KMS-11 (cell line): ENCODE data around the gene HHLA2.

Experiments
- H2AFZ ChIP-seq: fragments of 200-600 bp; sonication (generic); 2 replicates; pipeline ENCODE4 v1.6.1; 2016; ENCODE audit warnings: antibody characterized with exemption, mixed run types, low read depth
- H3K27ac ChIP-seq: fragments of 200-600 bp; sonication (generic); 2 replicates; pipeline ENCODE4 v1.6.1; 2016; ENCODE audit warnings: mild to moderate bottlenecking, mixed run types
- H3K27me3 ChIP-seq: fragments of 200-600 bp; sonication (generic); 2 replicates; pipeline ENCODE4 v1.6.1; 2017; ENCODE audit warnings: mild to moderate bottlenecking, low read depth, mixed run types, moderate library complexity; ENCODE audit not compliant: insufficient read depth
- H3K36me3 ChIP-seq: fragments of 200-600 bp; sonication (generic); 2 replicates; pipeline ENCODE4 v1.6.1; 2017; ENCODE audit warnings: mild to moderate bottlenecking, mixed run types; ENCODE audit not compliant: insufficient read depth
- H3K4me1 ChIP-seq: fragments of 200-600 bp; sonication (generic); 2 replicates; pipeline ENCODE4 v1.6.1; 2016; ENCODE audit warnings: mild to moderate bottlenecking, low read depth, mixed run types; ENCODE audit not compliant: poor library complexity, severe bottlenecking
- H3K4me2 ChIP-seq: fragments of 200-600 bp; sonication (generic); 2 replicates; pipeline ENCODE4 v1.7.0; 2016; ENCODE audit warnings: mild to moderate bottlenecking, mixed run types
- H3K4me3 ChIP-seq: fragments of 200-600 bp; sonication (generic); IDR thresholded peaks from 2 replicates; pipeline ENCODE4 v1.6.1; 2017; ENCODE audit warnings: low read depth, low read length, mixed read lengths; ENCODE audit not compliant: insufficient read depth
- H3K79me2 ChIP-seq: fragments of 200-600 bp; sonication (generic); 2 replicates; pipeline ENCODE4 v1.6.1; 2016; ENCODE audit warnings: low read depth, mixed run types; ENCODE audit not compliant: insufficient read depth
- H3K9ac ChIP-seq: fragments of 200-600 bp; sonication (generic); 2 replicates; pipeline ENCODE4 v1.6.1; 2016; ENCODE audit warnings: mild to moderate bottlenecking, mixed run types
- H4K20me1 ChIP-seq: fragments of 200-600 bp; sonication (generic); 2 replicates; pipeline ENCODE4 v1.6.1; 2016; ENCODE audit warnings: mild to moderate bottlenecking, mixed run types; ENCODE audit not compliant: insufficient read depth
- CTCF ChIP-seq: fragments of 200-600 bp; sonication (generic); conservative IDR thresholded peaks from 2 replicates; pipeline ENCODE4 v1.6.1; 2017; ENCODE audit warnings: low read depth, mild to moderate bottlenecking, antibody characterized with exemption, low read length, moderate library complexity, mixed read lengths

Gene HHLA2

GRCh38 chr3:108420926-108421325 is 124.6 kb downstream of the HHLA2 start:
- H3K27me3 ChIP-seq: no peaks in the 10 kb centered on the region
- no peaks in the 10 kb centered on the region for H3K36me3 ChIP-seq
- no peaks in the 10 kb centered on the region for H4K20me1 ChIP-seq
- no peak overlapping the region for H2AFZ ChIP-seq
- no peak overlapping the region for H3K9ac ChIP-seq
- no peak overlapping the region for H3K4me2 ChIP-seq
- TF ChIP-seq CTCF: no peak
- H3K4me3 ChIP-seq: no peak overlapping the region
- no peaks in the 10 kb centered on the region for H3K79me2 ChIP-seq
- H3K27ac ChIP-seq: no peak overlapping the region
- H3K4me1 ChIP-seq: no peaks in the 10 kb centered on the region
